ENCODE results near the gene TTLL8.

TTLL8 gene

GRCh38 chr22:50018608-50019285, 39.4 kb downstream of the TTLL8 start:
- DNase-seq (ENCODE audit: low spot score), result no peak

- DNase-seq (ENCODE audit: low spot score), result no peak
Observed at GRCh38 chr22:50017701-50018224, 40.3 kb downstream of the TTLL8 start.

GRCh38 chr22:50016988-50017700, 41.0 kb downstream of the TTLL8 start:
- no peak for DNase-seq (ENCODE audit: low spot score)

GRCh38 chr22:50016308-50016987, 41.6 kb downstream of the TTLL8 start:
- DNase-seq (ENCODE audit: low spot score), result no peak

GRCh38 chr22:50015451-50016307, 42.4 kb downstream of the TTLL8 start:
- no peak for DNase-seq (ENCODE audit: low spot score)

- DNase-seq (ENCODE audit: low spot score), result no peak
Observed at GRCh38 chr22:50014655-50015401, 43.3 kb downstream of the TTLL8 start.

- no peak for DNase-seq (ENCODE audit: low spot score)
Observed at GRCh38 chr22:50014053-50014501, 44.0 kb downstream of the TTLL8 start.

GRCh38 chr22:50012211-50013181, 45.6 kb downstream of the TTLL8 start, which contains the start of gene IL17REL:
TSS of gene IL17REL (minus strand) at chr22:50012765. CDS start at chr22:50012646, 119 bp downstream.
- DNase-seq (ENCODE audit: low spot score), result no peak

- no peak for DNase-seq (ENCODE audit: low spot score)
Observed at GRCh38 chr22:50011447-50012210, 46.5 kb downstream of the TTLL8 start.

- no peak for DNase-seq (ENCODE audit: low spot score)
Observed at GRCh38 chr22:50010676-50011446, 47.2 kb downstream of the TTLL8 start.

GRCh38 chr22:50009765-50010675, 48.1 kb downstream of the TTLL8 start:
- no peak for DNase-seq (ENCODE audit: low spot score)

GRCh38 chr22:50009251-50009650, 48.8 kb downstream of the TTLL8 start:
- no peak for DNase-seq (ENCODE audit: low spot score)

- no peak for DNase-seq (ENCODE audit: low spot score)
Observed at GRCh38 chr22:50008151-50009040, 49.7 kb downstream of the TTLL8 start.

GRCh38 chr22:50007057-50007511, 51.0 kb downstream of the TTLL8 start:
- DNase-seq (ENCODE audit: low spot score), result no peak

- no peak for DNase-seq (ENCODE audit: low spot score)
Observed at GRCh38 chr22:50004918-50005317, 53.2 kb downstream of the TTLL8 start.

GRCh38 chr22:50002791-50003190, 55.3 kb downstream of the TTLL8 start:
- DNase-seq (ENCODE audit: low spot score), result no peak
